ENCODE results near the gene SNX27. TPM values are rescaled to one million over a fixed set of nuclear protein-coding genes. Genes with fewer than 3 reads are reported as not detected.
"Not testable (repeated sequence)": the region's sequence is repeated elsewhere in the genome, so short reads cannot be mapped to it uniquely, and the experiment has no call there.

The SNX27 gene
- total RNA-seq, 1 donor from 2014 or later = 13.0 TPM

GRCh38 chr1:151590961-151591360 lies 20.9 kb upstream of the SNX27 start:
- TF ChIP-seq, protein P1, sequence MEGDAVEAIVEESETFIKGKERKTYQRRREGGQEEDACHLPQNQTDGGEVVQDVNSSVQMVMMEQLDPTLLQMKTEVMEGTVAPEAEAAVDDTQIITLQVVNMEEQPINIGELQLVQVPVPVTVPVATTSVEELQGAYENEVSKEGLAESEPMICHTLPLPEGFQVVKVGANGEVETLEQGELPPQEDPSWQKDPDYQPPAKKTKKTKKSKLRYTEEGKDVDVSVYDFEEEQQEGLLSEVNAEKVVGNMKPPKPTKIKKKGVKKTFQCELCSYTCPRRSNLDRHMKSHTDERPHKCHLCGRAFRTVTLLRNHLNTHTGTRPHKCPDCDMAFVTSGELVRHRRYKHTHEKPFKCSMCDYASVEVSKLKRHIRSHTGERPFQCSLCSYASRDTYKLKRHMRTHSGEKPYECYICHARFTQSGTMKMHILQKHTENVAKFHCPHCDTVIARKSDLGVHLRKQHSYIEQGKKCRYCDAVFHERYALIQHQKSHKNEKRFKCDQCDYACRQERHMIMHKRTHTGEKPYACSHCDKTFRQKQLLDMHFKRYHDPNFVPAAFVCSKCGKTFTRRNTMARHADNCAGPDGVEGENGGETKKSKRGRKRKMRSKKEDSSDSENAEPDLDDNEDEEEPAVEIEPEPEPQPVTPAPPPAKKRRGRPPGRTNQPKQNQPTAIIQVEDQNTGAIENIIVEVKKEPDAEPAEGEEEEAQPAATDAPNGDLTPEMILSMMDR (IDR thresholded peaks at IDR 0.05) = no peak
- intact Hi-C loops (cut with DNase I) = no loop called here
- no peak overlapping the region for H3K27ac ChIP-seq
- H3K36me3 ChIP-seq = no peaks in the 10 kb centered on the region
- no peak overlapping the region for H3K4me3 ChIP-seq
- H3K27me3 ChIP-seq = no peaks in the 10 kb centered on the region
- no peaks in the 10 kb centered on the region for H3K4me1 ChIP-seq
- no peaks in the 10 kb centered on the region for H3K9me3 ChIP-seq
- no peak for DNase-seq (ENCODE audit: low spot score in 2 of 2)

GRCh38 chr1:151593730-151594129 lies 18.1 kb upstream of the SNX27 start:
- Histone ChIP-seq H3K27me3 (no peaks in the 10 kb centered on the region), H3K4me3 (no peak overlapping the region), H3K9me3 (no peaks in the 10 kb centered on the region), H3K27ac (no peak overlapping the region), H3K36me3 (no peaks in the 10 kb centered on the region), H3K4me1 (no peaks in the 10 kb centered on the region)
- intact Hi-C loops (cut with DNase I) = loop anchor here (1.0 kb wide), 1 partner anchor 142 kb away; no protein-coding TSS in a partner anchor
- DNase-seq (ENCODE audit: low spot score in 2 of 2) = no peak
- TF ChIP-seq, protein P1 (IDR thresholded peaks at IDR 0.05) = no peak

- DNase-seq (ENCODE audit: low spot score in 2 of 2) = peak in 1 of 2 donors; percentile 80
- no peaks in the 10 kb centered on the region for H3K4me1 ChIP-seq
- H3K27ac ChIP-seq = no peak overlapping the region
- intact Hi-C loops (cut with DNase I) = loop anchor here (1.0 kb wide), 1 partner anchor 141 kb away; no protein-coding TSS in a partner anchor
- no peaks in the 10 kb centered on the region for H3K27me3 ChIP-seq
- H3K4me3 ChIP-seq = no peak overlapping the region
- no peaks in the 10 kb centered on the region for H3K36me3 ChIP-seq
- H3K9me3 ChIP-seq = no peaks in the 10 kb centered on the region
- TF ChIP-seq, protein P1 (IDR thresholded peaks at IDR 0.05) = peak; percentile 80 to 92 (median 90)
These were observed 17.7 kb upstream of the SNX27 start for GRCh38 chr1:151594143-151594625.

DNA sequence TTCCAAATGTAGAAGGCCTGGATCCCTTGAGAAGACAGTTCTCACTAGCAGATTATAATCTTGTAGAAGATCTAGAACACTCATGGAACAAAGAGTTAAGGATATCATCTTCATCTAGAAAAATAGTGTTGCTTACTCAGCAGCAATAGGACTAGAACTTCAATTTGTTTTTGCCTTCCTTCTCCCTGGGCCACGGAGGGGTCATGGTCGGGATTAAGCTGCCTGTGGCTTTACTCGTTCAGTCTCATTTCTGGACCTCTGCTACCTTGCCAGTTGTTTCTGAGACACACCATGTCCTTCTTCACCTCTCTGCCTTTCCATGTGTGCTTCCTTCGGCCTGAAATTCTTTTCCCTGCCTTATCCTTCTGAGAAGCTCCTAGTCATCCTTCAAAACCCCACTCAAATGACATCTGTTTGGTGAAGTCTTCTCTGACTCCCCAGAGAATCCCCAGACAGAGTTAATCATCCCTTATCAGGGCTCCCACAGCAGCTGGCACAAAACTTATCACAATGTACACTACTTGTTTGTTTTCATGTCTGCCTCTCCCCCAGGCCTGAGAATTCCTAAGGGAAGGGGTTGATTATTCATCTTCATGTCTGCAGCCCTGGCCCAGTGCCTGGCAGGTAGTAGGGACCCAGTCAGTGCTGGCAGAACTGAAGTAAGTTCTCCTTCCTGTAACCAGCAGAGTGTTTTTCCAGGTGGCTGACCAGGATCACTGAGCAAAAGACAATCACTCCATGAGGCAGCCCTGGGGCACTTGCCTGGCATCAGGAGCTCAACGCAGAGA lies 15.5 kb upstream of the SNX27 start:
- intact Hi-C loops (cut with DNase I) = no loop called here

DNA sequence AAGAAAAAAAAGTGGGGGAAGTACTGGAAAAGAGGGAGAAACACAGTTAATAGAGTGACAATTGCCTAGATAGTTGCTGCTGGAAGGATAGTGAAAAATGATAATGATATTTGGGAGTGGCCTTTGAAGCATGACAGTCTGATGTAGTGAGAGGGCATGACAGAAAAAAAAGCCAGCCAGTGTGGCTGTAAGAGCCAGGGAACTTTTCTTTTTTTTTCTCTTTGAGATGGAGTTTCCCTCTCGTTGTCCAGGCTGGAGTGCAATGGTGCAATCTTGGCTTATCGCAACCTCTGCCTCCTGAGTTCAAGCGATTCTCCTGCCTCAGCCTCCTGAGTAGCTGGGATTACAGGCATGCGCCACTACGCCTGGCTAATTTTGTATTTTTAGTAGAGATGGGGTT lies 9.3 kb upstream of the SNX27 start:
- intact Hi-C loops (cut with DNase I) = not testable (repeated sequence)

More for the DNA sequence above, 15.5 kb upstream of the SNX27 start:
- H3K4me1 ChIP-seq = no peaks in the 10 kb centered on the region
- H3K4me3 ChIP-seq = no peak overlapping the region
- H3K9me3 ChIP-seq = no peaks in the 10 kb centered on the region
- H3K27me3 ChIP-seq = no peaks in the 10 kb centered on the region
- TF ChIP-seq, protein P1 (IDR thresholded peaks at IDR 0.05) = no peak
- H3K27ac ChIP-seq = no peak overlapping the region
- no peaks in the 10 kb centered on the region for H3K36me3 ChIP-seq
- DNase-seq (ENCODE audit: low spot score in 2 of 2) = no peak

GRCh38 chr1:151604291-151604690 lies 7.6 kb upstream of the SNX27 start:
- no peaks in the 10 kb centered on the region for H3K36me3 ChIP-seq
- H3K4me3 ChIP-seq = no peak overlapping the region
- H3K4me1 ChIP-seq = no peaks in the 10 kb centered on the region
- intact Hi-C loops (cut with DNase I) = no loop called here
- H3K27ac ChIP-seq = no peak overlapping the region
- TF ChIP-seq, protein P1 (IDR thresholded peaks at IDR 0.05) = no peak
- no peak for DNase-seq (ENCODE audit: low spot score in 2 of 2)
- no peaks in the 10 kb centered on the region for H3K9me3 ChIP-seq
- no peaks in the 10 kb centered on the region for H3K27me3 ChIP-seq

More for the DNA sequence above, 9.3 kb upstream of the SNX27 start:
- not testable (repeated sequence) for H3K27me3 ChIP-seq; H3K4me1 ChIP-seq; DNase-seq (ENCODE audit: low spot score in 2 of 2); H3K27ac ChIP-seq; H3K4me3 ChIP-seq; H3K36me3 ChIP-seq; H3K9me3 ChIP-seq
